H1 (cell line): ENCODE data around the gene LRRC19. TPM values are rescaled to one million over a fixed set of nuclear protein-coding genes. Genes with fewer than 3 reads are reported as not detected.

Source experiments
- CTCF ChIA-PET: fragments of 300-600 bp; sonication (Branson Sonifier 250); formaldehyde crosslinking; loops from one replicate; lab custom pipeline; 2021; ENCODE audit not compliant: partially characterized antibody; lab: Charles Lee
- POLR2A ChIA-PET: fragments of 300-600 bp; sonication (Branson Sonifier 250); formaldehyde crosslinking; loops from one replicate; lab custom pipeline; 2021; ENCODE audit warnings: inconsistent platforms; ENCODE audit not compliant: partially characterized antibody; lab: Charles Lee
- DNase-seq, 2 experiments: peaks; one replicate each; pipeline versions ENCODE4 v3.0.0 to v3.0.0-alpha.2; 2010 to 2022; ENCODE audit warnings: low spot score in 2 of 2, low read depth in 1 of 2, mixed read lengths in 1 of 2
- FAIRE-seq: peaks from 2 replicates; lab custom pipeline; 2011; peaks lifted over from hg19 to GRCh38; lab: Jason Lieb, UNC
- H2AFZ ChIP-seq: 2 replicates; pipeline ENCODE4 v1.8.1; 2012; ENCODE audit warnings: low read length, inconsistent platforms
- H2AK5ac ChIP-seq: 2 replicates; pipeline ENCODE4 v1.6.1; 2013; ENCODE audit warnings: low read depth, low read length
- H2BK120ac ChIP-seq: replicated peaks from 2 replicates; pipeline ENCODE3; 2013; ENCODE audit warnings: low read depth, low read length, inconsistent platforms
- H2BK12ac ChIP-seq: 2 replicates; pipeline ENCODE4 v1.6.1; 2013; ENCODE audit warnings: low read depth, low read length
- H2BK15ac ChIP-seq: 2 replicates; pipeline ENCODE4 v1.6.1; 2013; ENCODE audit warnings: low read length
- H2BK20ac ChIP-seq: 2 replicates; pipeline ENCODE4 v1.6.1; 2013; ENCODE audit warnings: low read length
- H2BK5ac ChIP-seq: 2 replicates; pipeline ENCODE4 v1.6.1; 2013; ENCODE audit warnings: low read depth, low read length
- H3K14ac ChIP-seq: 2 replicates; pipeline ENCODE4 v1.6.1; 2013; ENCODE audit warnings: inconsistent platforms; ENCODE audit not compliant: insufficient read length
- H3K18ac ChIP-seq: 2 replicates; pipeline ENCODE4 v1.6.1; 2013; ENCODE audit warnings: low read length; ENCODE audit errors: extremely low read depth
- H3K23ac ChIP-seq: 2 replicates; pipeline ENCODE4 v1.6.1; 2013; ENCODE audit warnings: inconsistent platforms; ENCODE audit not compliant: insufficient read length
- H3K23me2 ChIP-seq: 2 replicates; pipeline ENCODE4 v1.6.1; 2013; ENCODE audit warnings: low read depth, low read length
- H3K27ac ChIP-seq: 2 replicates; pipeline ENCODE4 v1.6.1; 2011; ENCODE audit warnings: low read depth, low read length, inconsistent platforms
- H3K27me3 ChIP-seq, 4 experiments: replicated peaks in 1 of 4; 1 replicate in 1 of 4; 2 replicates in 3 of 4; pipeline versions ENCODE4 v1.6.1 to v1.8.1; 2011 to 2013; ENCODE audit warnings: low read length in 3 of 4, mild to moderate bottlenecking in 3 of 4, inconsistent platforms in 2 of 4, mixed read lengths in 2 of 4, moderate library complexity in 1 of 4; ENCODE audit not compliant: control insufficient read depth in 3 of 4, insufficient read depth in 3 of 4; ENCODE audit errors: extremely low read depth in 1 of 4
- H3K36me3 ChIP-seq, 4 experiments: 2 replicates each; pipeline versions ENCODE4 v1.6.1 to v1.8.1; 2011 to 2013; ENCODE audit warnings: mild to moderate bottlenecking in 4 of 4, low read length in 3 of 4, moderate library complexity in 2 of 4, control low read depth in 1 of 4, inconsistent platforms in 1 of 4; ENCODE audit not compliant: insufficient read depth in 4 of 4, control insufficient read depth in 2 of 4
- H3K4ac ChIP-seq: replicated peaks from 2 replicates; pipeline ENCODE3; 2013; ENCODE audit warnings: low read length, low read depth, mixed read lengths, inconsistent platforms; ENCODE audit not compliant: insufficient read length
- H3K4me1 ChIP-seq, 4 experiments: replicated peaks in 1 of 4; 1 replicate in 1 of 4; 2 replicates in 3 of 4; pipeline versions ENCODE4 v1.6.1 to v1.8.1; 2011 to 2013; ENCODE audit warnings: low read length in 3 of 4, inconsistent platforms in 2 of 4, mixed read lengths in 1 of 4; ENCODE audit not compliant: insufficient read depth in 4 of 4, control insufficient read depth in 3 of 4
- H3K4me2 ChIP-seq, 2 experiments: 2 replicates each; pipeline versions ENCODE4 v1.6.1 to v1.8.1; 2011 to 2013; ENCODE audit warnings: low read depth in 2 of 2, low read length in 2 of 2, control low read depth in 1 of 2, inconsistent platforms in 1 of 2, mild to moderate bottlenecking in 1 of 2; ENCODE audit not compliant: insufficient read depth in 1 of 2
- H3K4me3 ChIP-seq, 4 experiments: fragments of 200-600, 300-600 bp in 1 of 4; sonication (generic), shearing (Covaris generic), sonication (Bioruptor Twin) in 1 of 4; 2 replicates each; pipeline versions ENCODE4 v1.5.1 to v1.8.1; 2011 to 2016; ENCODE audit warnings: low read length in 4 of 4, low read depth in 3 of 4, control low read depth in 2 of 4, inconsistent platforms in 2 of 4, mild to moderate bottlenecking in 2 of 4, mixed read lengths in 1 of 4, moderate library complexity in 1 of 4; ENCODE audit not compliant: insufficient read depth in 2 of 4; ENCODE audit errors: extremely low read depth in 1 of 4
- H3K56ac ChIP-seq: replicated peaks from 2 replicates; pipeline ENCODE3; 2013; ENCODE audit warnings: low read depth, mild to moderate bottlenecking, mixed read lengths, low read length, inconsistent platforms; ENCODE audit not compliant: insufficient read length
- H3K79me1 ChIP-seq: 2 replicates; pipeline ENCODE4 v1.6.1; 2013; ENCODE audit warnings: low read depth, low read length, control low read depth
- H3K79me2 ChIP-seq, 2 experiments: 2 replicates each; pipeline versions ENCODE4 v1.6.1 to v1.8.1; 2012 to 2013; ENCODE audit warnings: low read length in 2 of 2, mild to moderate bottlenecking in 2 of 2, inconsistent platforms in 1 of 2; ENCODE audit not compliant: insufficient read depth in 2 of 2, control insufficient read depth in 1 of 2
- H3K9ac ChIP-seq, 4 experiments: replicated peaks in 1 of 4; 1 replicate in 1 of 4; 2 replicates in 3 of 4; pipeline versions ENCODE4 v1.6.1 to v1.8.1; 2011 to 2013; ENCODE audit warnings: low read depth in 3 of 4, low read length in 3 of 4, control low read depth in 2 of 4, mild to moderate bottlenecking in 2 of 4, moderate library complexity in 2 of 4, inconsistent platforms in 1 of 4; ENCODE audit errors: extremely low read depth in 1 of 4
- H3K9me3 ChIP-seq, 2 experiments: 2 replicates each; pipeline versions ENCODE4 v1.6.1 to v1.8.1; 2012 to 2013; ENCODE audit warnings: mild to moderate bottlenecking in 2 of 2, moderate library complexity in 2 of 2, control low read depth in 1 of 2, inconsistent platforms in 1 of 2, low read depth in 1 of 2, low read length in 1 of 2, mixed read lengths in 1 of 2; ENCODE audit not compliant: insufficient read depth in 2 of 2
- H4K20me1 ChIP-seq, 2 experiments: replicated peaks in 1 of 2; 2 replicates each; pipeline versions ENCODE3 to v1.8.1; 2011 to 2013; ENCODE audit warnings: inconsistent platforms in 2 of 2, low read length in 2 of 2, mild to moderate bottlenecking in 1 of 2; ENCODE audit not compliant: insufficient read depth in 2 of 2, control insufficient read depth in 1 of 2
- H4K5ac ChIP-seq: 2 replicates; pipeline ENCODE4 v1.6.1; 2013; ENCODE audit warnings: low read length, low read depth, mixed read lengths, inconsistent platforms; ENCODE audit not compliant: insufficient read length
- H4K8ac ChIP-seq: 2 replicates; pipeline ENCODE4 v1.8.0; 2013; ENCODE audit warnings: mild to moderate bottlenecking, moderate library complexity, low read length, inconsistent platforms; ENCODE audit not compliant: insufficient read depth; ENCODE audit errors: extremely low read depth
- H4K91ac ChIP-seq: replicated peaks from 2 replicates; pipeline ENCODE3; 2013; ENCODE audit warnings: low read length, mixed read lengths, inconsistent platforms; ENCODE audit not compliant: insufficient read length
- CEBPB ChIP-seq: IDR thresholded peaks from 2 replicates; pipeline ENCODE4 v1.6.1; 2012; ENCODE audit warnings: low read depth, low read length
- CHD1 ChIP-seq: IDR thresholded peaks from 2 replicates; pipeline ENCODE4 v1.6.1; 2012; ENCODE audit warnings: low read depth, low read length, improper control_type of control experiment
- KDM5A ChIP-seq: fragments of 200-600 bp; IDR thresholded peaks from 2 replicates; pipeline ENCODE4 v1.7.1; 2012; ENCODE audit warnings: mild to moderate bottlenecking, low read length, inconsistent platforms, mixed read lengths
- MAX ChIP-seq: IDR thresholded peaks from 2 replicates; pipeline ENCODE4 v1.6.1; 2012; ENCODE audit warnings: inconsistent platforms
- NANOG ChIP-seq: IDR thresholded peaks from 2 replicates; pipeline ENCODE4 v1.6.1; 2011; ENCODE audit warnings: low read length, low read depth, mild to moderate bottlenecking, inconsistent platforms; ENCODE audit not compliant: insufficient read depth, poor library complexity, severe bottlenecking
- NRF1 ChIP-seq: IDR thresholded peaks from 2 replicates; pipeline ENCODE4 v1.6.1; 2011; ENCODE audit warnings: mild to moderate bottlenecking, low read depth, low read length, improper control_type of control experiment
- RAD21 ChIP-seq, 2 experiments: IDR thresholded peaks in 1 of 2; conservative IDR thresholded peaks in 1 of 2; 2 replicates each; pipeline ENCODE4 v1.6.1; 2011; ENCODE audit warnings: low read depth in 2 of 2, low read length in 2 of 2, improper control_type of control experiment in 1 of 2, inconsistent platforms in 1 of 2, mild to moderate bottlenecking in 1 of 2, moderate library complexity in 1 of 2
- WGBS, 2 experiments: shearing (Covaris generic) in 1 of 2; methylation state at CpG; one replicate each; pipeline versions ENCODE4 v1.1.6 to v1.1.7; 2013 to 2015; ENCODE audit warnings: low lambda C conversion rate in 2 of 2, mixed read lengths in 2 of 2, inconsistent platforms in 1 of 2, low coverage in 1 of 2, missing lambda C conversion rate in 1 of 2; ENCODE audit not compliant: insufficient replicate concordance in 2 of 2, insufficient coverage in 1 of 2, insufficient read length in 1 of 2; ENCODE audit errors: extremely low coverage in 1 of 2, missing lambda C conversion rate in 1 of 2; 5-methylcytosine and 5-hydroxymethylcytosine counted together
- polyA plus RNA-seq, 7 experiments: library from polyadenylated mRNA; depleted of rRNA in 3 of 7; stranded (reverse) in 5 of 7; unstranded in 2 of 7; fragments of >200 nt in 5 of 7; fragments of 200-250 nt in 2 of 7; gene quantifications; 1 replicate in 5 of 7; 2 replicates in 1 of 7; 4 replicates in 1 of 7; pipeline versions ENCODE4 v1.2.1 to v1.2.3, GENCODE V29; 2011 to 2013; ENCODE audit warnings: missing spikeins in 2 of 7, mixed read lengths in 2 of 7
- total RNA-seq: library from RNA; stranded (reverse); fragmentation: NEBNext Ultra II Directional; extraction: Animal tissue kit (Norgen Biotek cat#: 25700); gene quantifications from 2 replicates; pipeline ENCODE4 v1.2.1, GENCODE V29; 2021
- TF ChIP-seq, protein P1 (sequence below): IDR thresholded peaks from 2 replicates; pipeline ENCODE4 v1.6.1; 2012; ENCODE audit warnings: inconsistent platforms

Gene LRRC19
- total and polyA plus RNA-seq, 2 of the 8 experiments (the other 6 are each of a cell fraction or from before 2014, with no cell fraction given) = not detected

DNA sequence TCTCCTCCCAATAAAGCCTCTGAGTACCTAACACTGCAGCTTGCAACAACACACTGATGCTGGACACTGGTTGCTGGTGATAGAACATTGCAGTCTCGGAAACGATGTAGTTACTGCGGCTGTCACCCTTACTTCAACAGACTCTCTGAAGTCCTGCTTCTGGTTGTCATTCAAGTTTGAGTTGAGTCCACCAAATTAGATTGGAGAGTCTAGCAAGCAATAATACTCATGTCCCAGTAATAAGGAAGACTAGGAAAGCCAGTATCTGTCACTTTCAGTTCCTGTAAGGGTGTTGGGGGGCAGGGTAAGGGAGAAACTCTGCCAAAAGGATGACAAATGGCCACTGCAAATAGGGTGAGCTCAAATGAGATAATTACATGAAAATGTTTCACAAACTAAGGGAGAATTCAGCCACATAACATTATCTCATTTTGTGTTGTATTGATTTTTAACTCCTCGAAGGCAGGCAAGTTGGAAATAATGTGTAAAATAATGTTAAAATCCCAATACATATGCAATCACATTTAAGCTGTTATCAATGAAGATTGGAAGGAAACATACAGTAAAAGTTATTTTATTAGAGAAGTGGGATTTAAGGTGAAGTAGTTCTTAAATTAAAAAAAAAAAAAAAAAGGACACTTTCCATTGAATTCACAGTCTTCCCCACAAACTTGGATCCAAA lies 50.1 kb downstream of the LRRC19 start:
- Histone ChIP-seq H3K36me3 (no peaks in the 10 kb centered on the region), H2BK15ac (no peak overlapping the region), H2BK5ac (no peak overlapping the region; the same call in 1 of the 2 replicates), H3K4ac (no peak overlapping the region), H3K27ac (peak overlapping the region; percentile 73; the same call in 1 of the 2 replicates), H4K5ac (no peak overlapping the region), H4K8ac (no peak overlapping the region), H2BK120ac (no peak overlapping the region), H3K79me1 (no peaks in the 10 kb centered on the region), H4K20me1 (no peaks in the 10 kb centered on the region), H2AK5ac (no peak overlapping the region; the same call in 1 of the 2 replicates), H3K18ac (peak overlapping the region; percentile 86; the same call in 1 of the 2 replicates), H3K56ac (no peak overlapping the region), H4K91ac (no peak overlapping the region), H3K79me2 (peaks cover 0 to 5% of the 10 kb centered on the region in 2 experiments; a peak in 2 of 4 replicates), H3K23ac (no peak overlapping the region), H3K23me2 (peaks cover 3% of the 10 kb centered on the region; the same call in 1 of the 2 replicates), H2BK20ac (no peak overlapping the region), H3K14ac (no peak overlapping the region), H3K4me3 (peak overlapping the region; percentile 61 to 89 (median 76); a peak in 7 of 8 replicates), H3K9ac (peak overlapping the region in 3 of 4 experiments; percentile 56 to 93 (median 84); a peak in 6 of 7 replicates), H3K27me3 (no peaks in the 10 kb centered on the region), H2BK12ac (peak overlapping the region; percentile 93; the same call in 1 of the 2 replicates), H3K4me2 (peak overlapping the region; percentile 82 to 92), H2AFZ (peak overlapping the region; percentile 100), H3K9me3 (no peaks in the 10 kb centered on the region), H3K4me1 (peaks cover 0 to 6% (median 2%) of the 10 kb centered on the region in 4 experiments; a peak in 4 of 7 replicates)
- ChIA-PET CTCF (interaction anchor here (0.6 to 1.6 kb wide), 4 partner anchors 10 to 605 kb away, joined by 3 to 7 read pairs (median 3); no protein-coding TSS in a partner anchor), POLR2A (interaction anchor here (1.3 to 3.2 kb wide), 6 partner anchors 7 to 63 kb away, joined by 3 to 21 read pairs (median 10); partner anchors contain the start of genes CAAP1 and PLAA)
- FAIRE-seq (peak; percentile 7), DNase-seq (no peak)
- WGBS, 2 experiments = 92% methylated on average over 4 of the region's 4 CpGs; no CpG with 5 or more reads in 1 of the 2 experiments
- TF ChIP-seq CEBPB = no peak
- TF ChIP-seq NRF1 = no peak
- TF ChIP-seq KDM5A = no peak
- no peak for TF ChIP-seq RAD21 (IDR thresholded peaks at IDR 0.05 in 1 of 2, conservative IDR thresholded peaks at IDR 0.05 in 1 of 2; ENCODE audit: low read depth in 2 of 2, low read length in 2 of 2)
- TF ChIP-seq NANOG = no peak
- TF ChIP-seq CHD1 = no peak
- TF ChIP-seq, protein P1, sequence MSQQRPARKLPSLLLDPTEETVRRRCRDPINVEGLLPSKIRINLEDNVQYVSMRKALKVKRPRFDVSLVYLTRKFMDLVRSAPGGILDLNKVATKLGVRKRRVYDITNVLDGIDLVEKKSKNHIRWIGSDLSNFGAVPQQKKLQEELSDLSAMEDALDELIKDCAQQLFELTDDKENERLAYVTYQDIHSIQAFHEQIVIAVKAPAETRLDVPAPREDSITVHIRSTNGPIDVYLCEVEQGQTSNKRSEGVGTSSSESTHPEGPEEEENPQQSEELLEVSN = no peak
- TF ChIP-seq MAX = no peak
